ENCODE results near the gene PPM1A. TPM values are rescaled to one million over a fixed set of nuclear protein-coding genes. Genes with fewer than 3 reads are reported as not detected.
A peak's percentile ranks its signal among the peaks of the same experiment; 100 is the strongest.

Gene PPM1A
- total and polyA plus RNA-seq, 5 donors from 2014 or later = 15.0 to 83.3 (median 20.9) TPM

DNA sequence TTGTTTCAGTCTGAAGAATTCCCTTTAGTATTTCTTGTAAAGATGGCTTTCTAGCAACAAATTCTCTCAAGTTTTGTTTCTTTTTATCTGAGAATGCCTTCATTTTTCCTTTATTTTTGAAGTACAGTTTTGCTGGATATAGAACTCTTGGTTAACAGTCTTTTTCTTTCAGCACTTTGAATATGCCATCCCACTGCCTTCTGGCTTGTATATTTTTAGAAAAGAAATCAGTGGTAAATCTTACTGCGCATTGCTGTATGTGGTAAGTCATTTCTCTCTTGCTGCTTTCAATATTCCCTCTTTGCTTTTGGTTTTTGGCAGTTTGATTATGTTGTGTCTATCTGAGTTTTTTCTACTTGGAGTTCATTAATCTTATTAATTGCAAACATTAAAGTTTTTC is 16.8 kb upstream of the PPM1A start:
- DNase-seq (no peak), ATAC-seq (ENCODE audit: low read depth in 2 of 2) (no peak)
- H3K4me1 Mint-ChIP-seq = no peaks in the 10 kb centered on the region
- Histone ChIP-seq H3K4me3 (ENCODE audit: low read depth, low read length) (no peak overlapping the region), H3K27me3 (ENCODE audit: control insufficient read depth, insufficient read depth, low read length) (peaks cover 7% of the 10 kb centered on the region), H3K4me1 (ENCODE audit: control insufficient read depth, insufficient read depth, low read length, poor library complexity, severe bottlenecking) (no peaks in the 10 kb centered on the region), H3K27ac (ENCODE audit: insufficient read depth, low read length, poor library complexity, severe bottlenecking) (no peak overlapping the region), H3K9me3 (ENCODE audit: control insufficient read depth in 2 of 2, low read length in 2 of 2) (peaks cover 7 to 18% of the 10 kb centered on the region in 2 experiments), H3K36me3 (ENCODE audit: control insufficient read depth, insufficient read depth, low read length) (no peaks in the 10 kb centered on the region)
- no peak overlapping the region for H3K4me3 Mint-ChIP-seq
- no peaks in the 10 kb centered on the region for H3K36me3 Mint-ChIP-seq
- peaks cover 2 to 17% (median 6%) of the 10 kb centered on the region in 7 donors for H3K9me3 Mint-ChIP-seq
- H3K27me3 Mint-ChIP-seq = peaks cover 34% of the 10 kb centered on the region
- no peak overlapping the region for H3K27ac Mint-ChIP-seq

DNA sequence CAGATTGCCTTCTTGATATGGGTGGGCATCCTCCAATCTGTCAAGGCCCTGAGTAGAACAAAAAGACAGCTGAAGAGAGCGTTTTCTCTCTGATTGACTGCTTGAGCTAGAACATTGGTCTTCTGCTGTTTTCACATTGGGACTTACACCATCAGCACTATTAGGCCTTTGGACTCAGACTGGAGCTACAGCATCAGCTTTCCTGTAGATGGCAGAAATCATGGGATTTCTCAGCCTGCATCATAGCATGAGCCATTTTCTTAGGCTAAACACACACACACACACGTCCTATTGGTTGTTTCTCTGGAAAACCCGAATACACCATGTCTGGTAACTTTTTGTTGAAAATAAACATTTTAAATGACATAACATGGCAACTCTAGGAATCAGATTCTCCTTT is 15.8 kb upstream of the PPM1A start:
- no peak overlapping the region for H3K27ac Mint-ChIP-seq
- no peaks in the 10 kb centered on the region for H3K4me1 ChIP-seq (ENCODE audit: control insufficient read depth, insufficient read depth, low read length, poor library complexity, severe bottlenecking)
- peaks cover 7 to 18% of the 10 kb centered on the region in 2 experiments for H3K9me3 ChIP-seq (ENCODE audit: control insufficient read depth in 2 of 2, low read length in 2 of 2)
- peaks cover 2 to 17% (median 6%) of the 10 kb centered on the region in 7 donors for H3K9me3 Mint-ChIP-seq
- H3K27me3 ChIP-seq (ENCODE audit: control insufficient read depth, insufficient read depth, low read length) = peaks cover 7% of the 10 kb centered on the region
- peaks cover 34% of the 10 kb centered on the region for H3K27me3 Mint-ChIP-seq
- H3K36me3 Mint-ChIP-seq = no peaks in the 10 kb centered on the region
- no peaks in the 10 kb centered on the region for H3K4me1 Mint-ChIP-seq
- no peaks in the 10 kb centered on the region for H3K36me3 ChIP-seq (ENCODE audit: control insufficient read depth, insufficient read depth, low read length)
- ATAC-seq (ENCODE audit: low read depth in 2 of 2) (no peak), DNase-seq (no peak)
- H3K27ac ChIP-seq (ENCODE audit: insufficient read depth, low read length, poor library complexity, severe bottlenecking) = no peak overlapping the region
- H3K4me3 Mint-ChIP-seq = no peak overlapping the region
- H3K4me3 ChIP-seq (ENCODE audit: low read depth, low read length) = no peak overlapping the region

- peaks cover 34% of the 10 kb centered on the region for H3K27me3 Mint-ChIP-seq
- DNase-seq = no peak
- no peak for ATAC-seq (ENCODE audit: low read depth in 2 of 2)
- H3K4me1 ChIP-seq (ENCODE audit: control insufficient read depth, insufficient read depth, low read length, poor library complexity, severe bottlenecking) = no peaks in the 10 kb centered on the region
- H3K27ac Mint-ChIP-seq = no peak overlapping the region
- H3K27me3 ChIP-seq (ENCODE audit: control insufficient read depth, insufficient read depth, low read length) = peaks cover 7% of the 10 kb centered on the region
- H3K9me3 Mint-ChIP-seq = peaks cover 2 to 17% (median 6%) of the 10 kb centered on the region in 7 donors
- H3K9me3 ChIP-seq (ENCODE audit: control insufficient read depth in 2 of 2, low read length in 2 of 2) = peaks cover 7 to 18% of the 10 kb centered on the region in 2 experiments
- H3K27ac ChIP-seq (ENCODE audit: insufficient read depth, low read length, poor library complexity, severe bottlenecking) = no peak overlapping the region
- no peaks in the 10 kb centered on the region for H3K36me3 ChIP-seq (ENCODE audit: control insufficient read depth, insufficient read depth, low read length)
- no peak overlapping the region for H3K4me3 Mint-ChIP-seq
- H3K4me1 Mint-ChIP-seq = no peaks in the 10 kb centered on the region
- H3K4me3 ChIP-seq (ENCODE audit: low read depth, low read length) = no peak overlapping the region
- H3K36me3 Mint-ChIP-seq = no peaks in the 10 kb centered on the region
These were observed 15.1 kb upstream of the PPM1A start for GRCh38 chr14:60233891-60234290.

DNA sequence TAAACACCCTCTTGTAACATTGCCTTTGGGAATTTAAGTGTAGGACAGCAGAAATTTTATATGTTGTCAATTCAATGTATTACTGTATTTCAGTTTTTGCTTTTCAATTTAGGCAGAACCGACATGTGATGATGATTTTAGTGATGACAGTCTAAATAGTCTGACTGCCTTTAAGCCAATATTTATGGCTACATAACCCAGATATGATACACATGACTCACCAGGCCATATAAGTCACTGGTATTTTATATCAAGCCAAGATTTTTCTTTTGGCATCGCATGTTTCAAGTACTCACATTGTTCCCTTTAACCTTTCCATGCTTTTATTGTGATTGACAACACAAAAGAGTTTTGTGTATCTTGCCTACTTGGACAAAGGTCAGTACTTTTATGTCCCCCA is 13.6 kb upstream of the PPM1A start:
- H3K9me3 Mint-ChIP-seq = peaks cover 2 to 17% (median 6%) of the 10 kb centered on the region in 7 donors
- no peaks in the 10 kb centered on the region for H3K36me3 Mint-ChIP-seq
- ATAC-seq (ENCODE audit: low read depth in 2 of 2) = no peak
- H3K9me3 ChIP-seq (ENCODE audit: control insufficient read depth in 2 of 2, low read length in 2 of 2) = peaks cover 7 to 18% of the 10 kb centered on the region in 2 experiments
- no peaks in the 10 kb centered on the region for H3K4me1 Mint-ChIP-seq
- no peak for DNase-seq
- peaks cover 33% of the 10 kb centered on the region for H3K27me3 Mint-ChIP-seq
- no peaks in the 10 kb centered on the region for H3K4me1 ChIP-seq (ENCODE audit: control insufficient read depth, insufficient read depth, low read length, poor library complexity, severe bottlenecking)
- H3K4me3 ChIP-seq (ENCODE audit: low read depth, low read length) = no peak overlapping the region
- no peak overlapping the region for H3K27ac Mint-ChIP-seq
- H3K27ac ChIP-seq (ENCODE audit: insufficient read depth, low read length, poor library complexity, severe bottlenecking) = no peak overlapping the region
- no peaks in the 10 kb centered on the region for H3K36me3 ChIP-seq (ENCODE audit: control insufficient read depth, insufficient read depth, low read length)
- H3K27me3 ChIP-seq (ENCODE audit: control insufficient read depth, insufficient read depth, low read length) = peaks cover 7% of the 10 kb centered on the region
- no peak overlapping the region for H3K4me3 Mint-ChIP-seq

DNA sequence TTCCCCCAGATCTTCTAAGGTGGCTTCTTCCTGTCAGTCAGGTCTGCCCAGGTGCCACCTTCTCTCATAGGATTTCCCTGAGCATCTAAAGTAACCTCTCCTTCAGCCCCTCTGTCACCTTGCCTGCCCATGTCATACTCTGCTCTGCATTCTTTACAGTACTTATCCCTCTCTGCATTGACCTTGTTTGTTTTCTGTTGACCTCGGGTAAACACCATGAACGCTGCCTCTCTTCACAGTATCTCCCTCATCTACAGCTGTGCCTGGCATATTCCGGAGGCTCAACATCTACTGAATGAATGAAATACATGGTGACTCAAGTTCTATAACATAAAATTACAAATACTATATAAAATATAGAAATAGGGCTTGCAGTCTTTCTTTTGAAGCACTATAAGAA is 10.1 kb upstream of the PPM1A start:
- H3K9me3 ChIP-seq (ENCODE audit: control insufficient read depth in 2 of 2, low read length in 2 of 2) = no peaks in the 10 kb centered on the region
- Mint-ChIP-seq H3K9me3 (no peaks in the 10 kb centered on the region), H3K4me1 (no peaks in the 10 kb centered on the region), H3K27ac (peak overlapping the region in 1 of 3 donors; percentile 15), H3K27me3 (peaks cover 6% of the 10 kb centered on the region), H3K36me3 (no peaks in the 10 kb centered on the region), H3K4me3 (no peak overlapping the region)
- H3K27ac ChIP-seq (ENCODE audit: insufficient read depth, low read length, poor library complexity, severe bottlenecking) = no peak overlapping the region
- no peaks in the 10 kb centered on the region for H3K36me3 ChIP-seq (ENCODE audit: control insufficient read depth, insufficient read depth, low read length)
- DNase-seq = no peak
- no peaks in the 10 kb centered on the region for H3K4me1 ChIP-seq (ENCODE audit: control insufficient read depth, insufficient read depth, low read length, poor library complexity, severe bottlenecking)
- no peaks in the 10 kb centered on the region for H3K27me3 ChIP-seq (ENCODE audit: control insufficient read depth, insufficient read depth, low read length)
- H3K4me3 ChIP-seq (ENCODE audit: low read depth, low read length) = no peak overlapping the region
- ATAC-seq (ENCODE audit: low read depth in 2 of 2) = no peak

- DNase-seq = no peak
- no peaks in the 10 kb centered on the region for H3K9me3 ChIP-seq (ENCODE audit: control insufficient read depth in 2 of 2, low read length in 2 of 2)
- no peaks in the 10 kb centered on the region for H3K27me3 ChIP-seq (ENCODE audit: control insufficient read depth, insufficient read depth, low read length)
- H3K27ac ChIP-seq (ENCODE audit: insufficient read depth, low read length, poor library complexity, severe bottlenecking) = no peak overlapping the region
- H3K27ac Mint-ChIP-seq = no peak overlapping the region
- H3K9me3 Mint-ChIP-seq = no peaks in the 10 kb centered on the region
- ATAC-seq (ENCODE audit: low read depth in 2 of 2) = no peak
- no peaks in the 10 kb centered on the region for H3K36me3 Mint-ChIP-seq
- no peak overlapping the region for H3K4me3 Mint-ChIP-seq
- H3K36me3 ChIP-seq (ENCODE audit: control insufficient read depth, insufficient read depth, low read length) = no peaks in the 10 kb centered on the region
- H3K4me3 ChIP-seq (ENCODE audit: low read depth, low read length) = no peak overlapping the region
- H3K4me1 Mint-ChIP-seq = no peaks in the 10 kb centered on the region
- no peaks in the 10 kb centered on the region for H3K4me1 ChIP-seq (ENCODE audit: control insufficient read depth, insufficient read depth, low read length, poor library complexity, severe bottlenecking)
- no peaks in the 10 kb centered on the region for H3K27me3 Mint-ChIP-seq
These were observed 8.7 kb upstream of the PPM1A start for GRCh38 chr14:60240139-60240856.

GRCh38 chr14:60241091-60241490 is 7.9 kb upstream of the PPM1A start:
- H3K27ac Mint-ChIP-seq = no peak overlapping the region
- Histone ChIP-seq H3K4me3 (ENCODE audit: low read depth, low read length) (no peak overlapping the region), H3K4me1 (ENCODE audit: control insufficient read depth, insufficient read depth, low read length, poor library complexity, severe bottlenecking) (no peaks in the 10 kb centered on the region), H3K9me3 (ENCODE audit: control insufficient read depth in 2 of 2, low read length in 2 of 2) (no peaks in the 10 kb centered on the region), H3K27ac (ENCODE audit: insufficient read depth, low read length, poor library complexity, severe bottlenecking) (no peak overlapping the region), H3K27me3 (ENCODE audit: control insufficient read depth, insufficient read depth, low read length) (no peaks in the 10 kb centered on the region), H3K36me3 (ENCODE audit: control insufficient read depth, insufficient read depth, low read length) (no peaks in the 10 kb centered on the region)
- ATAC-seq (ENCODE audit: low read depth in 2 of 2) = no peak
- H3K9me3 Mint-ChIP-seq = no peaks in the 10 kb centered on the region
- DNase-seq = no peak
- peaks cover 0 to 4% (median 0%) of the 10 kb centered on the region in 4 donors for H3K4me1 Mint-ChIP-seq
- no peaks in the 10 kb centered on the region for H3K36me3 Mint-ChIP-seq
- H3K4me3 Mint-ChIP-seq = no peak overlapping the region
- H3K27me3 Mint-ChIP-seq = no peaks in the 10 kb centered on the region

DNA sequence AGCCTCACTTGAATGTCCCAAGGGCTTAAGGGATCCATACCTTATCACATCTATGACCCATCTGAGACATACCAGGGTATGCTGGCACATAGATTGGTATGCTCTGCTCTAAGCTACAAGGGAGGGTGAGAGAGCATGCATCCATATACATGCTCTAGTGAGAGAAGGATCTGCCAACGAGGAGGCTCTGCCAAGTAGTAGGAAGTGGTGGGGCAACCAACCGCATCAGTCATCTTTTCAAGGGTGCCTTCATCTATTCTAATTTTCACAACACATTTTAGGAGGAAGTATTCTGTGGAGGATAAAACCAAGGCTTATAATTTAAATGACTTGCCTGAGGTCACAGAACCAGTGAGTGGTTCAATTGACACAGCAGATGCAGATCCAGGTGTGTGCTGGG is 6.6 kb upstream of the PPM1A start:
- DNase-seq (peak in 1 of 3 donors; percentile 12), ATAC-seq (ENCODE audit: low read depth in 2 of 2) (no peak)
- Mint-ChIP-seq H3K4me3 (no peak overlapping the region), H3K36me3 (no peaks in the 10 kb centered on the region), H3K27ac (no peak overlapping the region), H3K27me3 (no peaks in the 10 kb centered on the region), H3K9me3 (no peaks in the 10 kb centered on the region), H3K4me1 (peaks cover 0 to 10% (median under 1%) of the 10 kb centered on the region in 4 donors)
- no peaks in the 10 kb centered on the region for H3K4me1 ChIP-seq (ENCODE audit: control insufficient read depth, insufficient read depth, low read length, poor library complexity, severe bottlenecking)
- H3K36me3 ChIP-seq (ENCODE audit: control insufficient read depth, insufficient read depth, low read length) = no peaks in the 10 kb centered on the region
- H3K9me3 ChIP-seq (ENCODE audit: control insufficient read depth in 2 of 2, low read length in 2 of 2) = no peaks in the 10 kb centered on the region
- no peak overlapping the region for H3K27ac ChIP-seq (ENCODE audit: insufficient read depth, low read length, poor library complexity, severe bottlenecking)
- H3K27me3 ChIP-seq (ENCODE audit: control insufficient read depth, insufficient read depth, low read length) = no peaks in the 10 kb centered on the region
- no peak overlapping the region for H3K4me3 ChIP-seq (ENCODE audit: low read depth, low read length)

All from CD4-positive, CD25-positive, alpha-beta regulatory T cell (primary cell).